Activated naive CD8-positive, alpha-beta T cell treated with anti-CD3 and anti-CD28 coated beads, Interleukin-2, amount 10 ng/mL, durations not matched to agents 7 days and 5 days (primary cell): ENCODE results near the gene MAFF. TPM values are rescaled to one million over a fixed set of nuclear protein-coding genes. Genes with fewer than 3 reads are reported as not detected.

Experiments used
- ATAC-seq: fragments of 150-1000 bp; cut with Tn5 transposase; one replicate; pipeline ENCODE4 v1.10.0; 2021; ENCODE audit warnings: low read depth, moderate library complexity
- POLR2A ChIA-PET: fragments of 350-600 bp; sonication (Branson Sonifier 250); formaldehyde crosslinking; loops from one replicate; lab custom pipeline; 2021; ENCODE audit warnings: antibody characterized with exemption; lab: Charles Lee
- DNase-seq: peaks from one replicate; pipeline ENCODE4 v3.0.0; 2021
- H3K27ac Mint-ChIP-seq: one replicate; pipeline ENCODE4 v1.8.0; 2022; ENCODE audit warnings: mild to moderate bottlenecking, mixed read lengths
- H3K27me3 Mint-ChIP-seq: one replicate; pipeline ENCODE4 v1.8.0; 2022; ENCODE audit warnings: mild to moderate bottlenecking, moderate library complexity, mixed read lengths
- H3K36me3 Mint-ChIP-seq: one replicate; pipeline ENCODE4 v1.8.0; 2021; ENCODE audit warnings: mild to moderate bottlenecking, mixed read lengths
- H3K4me1 Mint-ChIP-seq: one replicate; pipeline ENCODE4 v1.8.0; 2021; ENCODE audit warnings: mixed read lengths
- H3K4me3 Mint-ChIP-seq: one replicate; pipeline ENCODE4 v1.8.0; 2022; ENCODE audit warnings: mild to moderate bottlenecking, moderate library complexity, mixed read lengths
- H3K9me3 Mint-ChIP-seq: one replicate; pipeline ENCODE4 v1.8.0; 2021; ENCODE audit warnings: mixed read lengths
- total RNA-seq, 2 experiments: library from RNA; stranded (reverse); gene quantifications; one replicate each; pipeline ENCODE4 v1.2.3, GENCODE V29; 2021

Gene MAFF
- total RNA-seq, 2 experiments from 2014 or later, result 10.8 to 12.8 TPM

GRCh38 chr22:38181453-38182200 is 20.2 kb upstream of the MAFF start, which contains the start of gene PLA2G6:
PLA2G6 (minus strand) TSS chr22:38181830; CDS start chr22:38169426, 12,404 bp downstream.
- Mint-ChIP-seq H3K9me3 (no peaks in the 10 kb centered on the region), H3K4me3 (peak within 1 kb of the TSS; percentile 95), H3K27ac (peak within 1 kb of the TSS; percentile 91), H3K27me3 (peaks cover 5% of the 10 kb centered on the region), H3K4me1 (peaks cover 43% of the 10 kb centered on the region), H3K36me3 (peaks cover 12% of the 10 kb centered on the region)
- DNase-seq (peak; percentile 99), ATAC-seq (peak; percentile 91)
- POLR2A ChIA-PET, result interaction anchor here (0.6 to 5.0 kb wide), 8 partner anchors 9 to 284 kb away, joined by 3 to 78 read pairs (median 4); partner anchors contain the start of gene MAFF

- H3K36me3 Mint-ChIP-seq, result peaks cover 6% of the 10 kb centered on the region
- POLR2A ChIA-PET, result no interaction called here
These were observed 17.0 kb upstream of the MAFF start for GRCh38 chr22:38184788-38185187.

GRCh38 chr22:38186429-38186828 is 15.4 kb upstream of the MAFF start:
- Mint-ChIP-seq H3K27ac (no peak overlapping the region), H3K9me3 (no peaks in the 10 kb centered on the region), H3K4me3 (no peak overlapping the region), H3K4me1 (peaks cover 8% of the 10 kb centered on the region), H3K27me3 (peaks cover 5% of the 10 kb centered on the region), H3K36me3 (no peaks in the 10 kb centered on the region)
- ATAC-seq (no peak), DNase-seq (no peak)
- POLR2A ChIA-PET, result interaction anchor here (0.6 kb wide), 1 partner anchor 15 kb away, joined by 3 read pairs; no protein-coding TSS in a partner anchor

More at GRCh38 chr22:38184788-38185187, 17.0 kb upstream of the MAFF start:
- Mint-ChIP-seq H3K4me1 (peaks cover 24% of the 10 kb centered on the region), H3K9me3 (no peaks in the 10 kb centered on the region), H3K27ac (no peak overlapping the region), H3K27me3 (peaks cover 5% of the 10 kb centered on the region), H3K4me3 (no peak overlapping the region)
- ATAC-seq (no peak), DNase-seq (no peak)

- no peak overlapping the region for H3K27ac Mint-ChIP-seq
- H3K9me3 Mint-ChIP-seq, result no peaks in the 10 kb centered on the region
- POLR2A ChIA-PET, result interaction anchor here (1.4 kb wide), 1 partner anchor 14 kb away, joined by 4 read pairs; the partner anchor contains the start of gene MAFF
These were observed 14.2 kb upstream of the MAFF start for GRCh38 chr22:38187413-38188212.

GRCh38 chr22:38189104-38189503 is 12.7 kb upstream of the MAFF start:
- DNase-seq, result no peak

More at GRCh38 chr22:38187413-38188212, 14.2 kb upstream of the MAFF start:
- H3K4me1 Mint-ChIP-seq, result peaks cover 7% of the 10 kb centered on the region
- no peaks in the 10 kb centered on the region for H3K36me3 Mint-ChIP-seq
- H3K27me3 Mint-ChIP-seq, result peaks cover 8% of the 10 kb centered on the region
- no peak for DNase-seq
- ATAC-seq, result no peak
- H3K4me3 Mint-ChIP-seq, result no peak overlapping the region

GRCh38 chr22:38190581-38190980 is 11.2 kb upstream of the MAFF start:
- ATAC-seq (no peak), DNase-seq (no peak)
- no peak overlapping the region for H3K27ac Mint-ChIP-seq
- peaks cover 3% of the 10 kb centered on the region for H3K27me3 Mint-ChIP-seq
- H3K4me3 Mint-ChIP-seq, result no peak overlapping the region
- POLR2A ChIA-PET, result no interaction called here
- no peaks in the 10 kb centered on the region for H3K36me3 Mint-ChIP-seq
- H3K9me3 Mint-ChIP-seq, result no peaks in the 10 kb centered on the region
- H3K4me1 Mint-ChIP-seq, result peaks cover 12% of the 10 kb centered on the region

More at GRCh38 chr22:38189104-38189503, 12.7 kb upstream of the MAFF start:
- no peak for ATAC-seq
- Mint-ChIP-seq H3K36me3 (no peaks in the 10 kb centered on the region), H3K4me3 (no peak overlapping the region), H3K4me1 (peaks cover 7% of the 10 kb centered on the region), H3K27ac (no peak overlapping the region), H3K9me3 (no peaks in the 10 kb centered on the region), H3K27me3 (peaks cover 8% of the 10 kb centered on the region)
- POLR2A ChIA-PET, result no interaction called here

GRCh38 chr22:38191055-38191454 is 10.7 kb upstream of the MAFF start:
- POLR2A ChIA-PET, result no interaction called here
- Mint-ChIP-seq H3K4me1 (peaks cover 12% of the 10 kb centered on the region), H3K4me3 (no peak overlapping the region), H3K36me3 (no peaks in the 10 kb centered on the region), H3K9me3 (no peaks in the 10 kb centered on the region), H3K27me3 (peaks cover 3% of the 10 kb centered on the region), H3K27ac (no peak overlapping the region)
- ATAC-seq (no peak), DNase-seq (no peak)

- Mint-ChIP-seq H3K27me3 (peaks cover 3% of the 10 kb centered on the region), H3K4me3 (no peak overlapping the region), H3K4me1 (peaks cover 14% of the 10 kb centered on the region), H3K9me3 (no peaks in the 10 kb centered on the region), H3K27ac (no peak overlapping the region), H3K36me3 (no peaks in the 10 kb centered on the region)
- POLR2A ChIA-PET, result interaction anchor here (1.5 to 3.3 kb wide), 2 partner anchors 10 kb away, joined by 7 to 13 read pairs; partner anchors contain the start of genes MAFF and PLA2G6
- DNase-seq (no peak), ATAC-seq (no peak)
These were observed 9.9 kb upstream of the MAFF start for GRCh38 chr22:38191731-38192474.

- POLR2A ChIA-PET, result interaction anchor here (1.5 to 3.3 kb wide), 2 partner anchors 9 to 11 kb away, joined by 7 to 13 read pairs; partner anchors contain the start of genes MAFF and PLA2G6
- ATAC-seq (no peak), DNase-seq (no peak)
- no peak overlapping the region for H3K27ac Mint-ChIP-seq
- no peaks in the 10 kb centered on the region for H3K9me3 Mint-ChIP-seq
- H3K27me3 Mint-ChIP-seq, result peaks cover 3% of the 10 kb centered on the region
- peaks cover 14% of the 10 kb centered on the region for H3K4me1 Mint-ChIP-seq
- no peaks in the 10 kb centered on the region for H3K36me3 Mint-ChIP-seq
- no peak overlapping the region for H3K4me3 Mint-ChIP-seq
These were observed 9.3 kb upstream of the MAFF start for GRCh38 chr22:38192475-38192863.

- peaks cover 3% of the 10 kb centered on the region for H3K27me3 Mint-ChIP-seq
- DNase-seq (no peak), ATAC-seq (no peak)
- H3K9me3 Mint-ChIP-seq, result no peaks in the 10 kb centered on the region
- peaks cover 14% of the 10 kb centered on the region for H3K4me1 Mint-ChIP-seq
- POLR2A ChIA-PET, result interaction anchor here (1.5 to 3.3 kb wide), 2 partner anchors 8 to 12 kb away, joined by 7 to 13 read pairs; partner anchors contain the start of genes MAFF and PLA2G6
- no peak overlapping the region for H3K27ac Mint-ChIP-seq
- no peaks in the 10 kb centered on the region for H3K36me3 Mint-ChIP-seq
- no peak overlapping the region for H3K4me3 Mint-ChIP-seq
These were observed 8.2 kb upstream of the MAFF start for GRCh38 chr22:38193580-38193979.

GRCh38 chr22:38196791-38197419 is 4.9 kb upstream of the MAFF start:
- no peak overlapping the region for H3K4me3 Mint-ChIP-seq
- DNase-seq, result no peak
- peaks cover 2% of the 10 kb centered on the region for H3K27me3 Mint-ChIP-seq
- H3K36me3 Mint-ChIP-seq, result no peaks in the 10 kb centered on the region
- no peak for ATAC-seq
- H3K4me1 Mint-ChIP-seq, result peaks cover 27% of the 10 kb centered on the region
- no peak overlapping the region for H3K27ac Mint-ChIP-seq
- POLR2A ChIA-PET, result interaction anchor here (0.7 kb wide), 1 partner anchor 21 kb away, joined by 3 read pairs; no protein-coding TSS in a partner anchor
- H3K9me3 Mint-ChIP-seq, result no peaks in the 10 kb centered on the region
